A549 (cell line): ENCODE measurements around the gene APP. TPM values are rescaled to one million over a fixed set of nuclear protein-coding genes. Genes with fewer than 3 reads are reported as not detected.

Experiments used
- ATAC-seq, 2 experiments: fragments of 200-7000 bp in 1 of 2; fragments of >200 bp in 1 of 2; cut with Nextera tagmentation in 1 of 2; cut with Tn5 transposase in 1 of 2; 3 replicates each; pipeline versions ENCODE4 v1.8.0 to v1.9.1; 2018 to 2020; ENCODE audit warnings: mild to moderate bottlenecking in 1 of 2, moderate library complexity in 1 of 2
- CTCF ChIA-PET: fragments of 300-600 bp; sonication (Branson Sonifier 250); formaldehyde crosslinking; extraction: SDS; loops from one replicate; lab custom pipeline; 2021; ENCODE audit warnings: antibody characterized with exemption, inconsistent platforms; lab: Yijun Ruan, JAX
- POLR2A ChIA-PET: fragments of 350-600 bp; formaldehyde crosslinking; extraction: SDS; loops from one replicate; lab custom pipeline; 2021; ENCODE audit warnings: antibody characterized with exemption, inconsistent platforms; lab: Yijun Ruan, JAX
- DNase-seq, 2 experiments: peaks; one replicate each; pipeline versions ENCODE4 v3.0.0 to v3.0.0-alpha.2; 2011 to 2016; ENCODE audit warnings: low read depth in 1 of 2, low spot score in 1 of 2
- FAIRE-seq: peaks from 2 replicates; lab custom pipeline; 2011; peaks lifted over from hg19 to GRCh38; lab: Jason Lieb, UNC
- H3K27ac ChIP-seq, 2 experiments: fragments of >200 bp; sonication (Bioruptor Twin); formaldehyde crosslinking; 3 replicates each; pipeline ENCODE4 v1.5.1; 2016 to 2017
- H3K4me1 ChIP-seq: fragments of >200 bp; sonication (Bioruptor Twin); formaldehyde crosslinking; 3 replicates; pipeline ENCODE4 v1.6.1; 2016
- H3K4me2 ChIP-seq: fragments of >200 bp; sonication (Bioruptor Twin); formaldehyde crosslinking; 3 replicates; pipeline ENCODE4 v1.6.1; 2016
- H3K4me3 ChIP-seq: fragments of >200 bp; sonication (Bioruptor Twin); formaldehyde crosslinking; 3 replicates; pipeline ENCODE4 v1.5.1; 2016
- H3K9me3 ChIP-seq: fragments of >200 bp; sonication (Bioruptor Twin); formaldehyde crosslinking; 3 replicates; pipeline ENCODE4 v1.6.1; 2016
- CBX2 ChIP-seq: fragments of 200-600 bp; sonication (generic); IDR thresholded peaks from 2 replicates; pipeline ENCODE4 v1.6.1; 2016; ENCODE audit warnings: low read depth, mild to moderate bottlenecking, borderline replicate concordance
- CEBPB ChIP-seq, 2 experiments: fragments of >200 bp in 1 of 2; sonication (Bioruptor Twin) in 1 of 2; formaldehyde crosslinking in 1 of 2; IDR thresholded peaks; 2 replicates each; pipeline ENCODE4 v1.6.1; 2012 to 2016
- CHD2 ChIP-seq: fragments of 150-350 bp; IDR thresholded peaks from 2 replicates; pipeline ENCODE4 v1.6.1; 2014; ENCODE audit warnings: low read length; ENCODE audit not compliant: partially characterized antibody
- CTCF ChIP-seq: fragments of >200 bp; sonication (Bioruptor Twin); formaldehyde crosslinking; IDR thresholded peaks from 3 replicates; pipeline ENCODE4 v1.5.1; 2016
- EHMT2 ChIP-seq: fragments of 200-600 bp; sonication (generic); IDR thresholded peaks from 2 replicates; pipeline ENCODE4 v1.6.1; 2016; ENCODE audit warnings: antibody characterized with exemption, low read depth, mild to moderate bottlenecking, moderate library complexity
- EP300 ChIP-seq, 2 experiments: fragments of >200 bp; sonication (Bioruptor Twin); formaldehyde crosslinking; IDR thresholded peaks; 2 replicates in 1 of 2; 3 replicates in 1 of 2; pipeline ENCODE4 v1.6.1; 2016 to 2017
- ESRRA ChIP-seq: fragments of 150-350 bp; IDR thresholded peaks from 2 replicates; pipeline ENCODE4 v1.6.1; 2014; ENCODE audit warnings: mild to moderate bottlenecking, low read length, borderline replicate concordance
- FOSB ChIP-seq: fragments of 250-450 bp; sonication (Bioruptor Pico); IDR thresholded peaks from 2 replicates; pipeline ENCODE4 v1.5.0; 2020; ENCODE audit warnings: mild to moderate bottlenecking, moderate library complexity
- FOXS1 ChIP-seq: fragments of 250-450 bp; sonication (Bioruptor Pico); IDR thresholded peaks from 2 replicates; pipeline ENCODE4 v1.5.0; 2020; ENCODE audit warnings: mild to moderate bottlenecking, moderate library complexity
- GATA3 ChIP-seq: IDR thresholded peaks from 2 replicates; pipeline ENCODE4 v1.6.1; 2012; ENCODE audit warnings: borderline replicate concordance
- HOXB13 ChIP-seq: fragments of 250-450 bp; sonication (Bioruptor Pico); IDR thresholded peaks from 2 replicates; pipeline ENCODE4 v1.5.0; 2020; ENCODE audit warnings: low read depth, mild to moderate bottlenecking, moderate library complexity
- HOXB5 ChIP-seq: fragments of 250-450 bp; sonication (Bioruptor Pico); IDR thresholded peaks from 2 replicates; pipeline ENCODE4 v1.5.0; 2020; ENCODE audit warnings: mild to moderate bottlenecking, moderate library complexity
- JUN ChIP-seq, 2 experiments: fragments of >200 bp; sonication (Bioruptor Twin); formaldehyde crosslinking; IDR thresholded peaks; 2 replicates in 1 of 2; 3 replicates in 1 of 2; pipeline ENCODE4 v1.6.1; 2016 to 2017
- JUNB ChIP-seq: fragments of >200 bp; sonication (Bioruptor Twin); formaldehyde crosslinking; IDR thresholded peaks from 2 replicates; pipeline ENCODE4 v1.6.1; 2016
- KDM5A ChIP-seq: fragments of 200-600 bp; sonication (generic); IDR thresholded peaks from 2 replicates; pipeline ENCODE4 v1.6.1; 2016; ENCODE audit warnings: antibody characterized with exemption, mild to moderate bottlenecking
- MAFK ChIP-seq: fragments of 450-650 bp; IDR thresholded peaks from 2 replicates; pipeline ENCODE4 v1.6.1; 2014; ENCODE audit not compliant: partially characterized antibody
- NPAS2 ChIP-seq: fragments of 250-450 bp; sonication (Bioruptor Pico); IDR thresholded peaks from 2 replicates; pipeline ENCODE4 v1.8.0; 2022; ENCODE audit warnings: mild to moderate bottlenecking, moderate library complexity, borderline replicate concordance
- NR3C1 ChIP-seq: fragments of >200 bp; sonication (Bioruptor Twin); formaldehyde crosslinking; IDR thresholded peaks from 3 replicates; pipeline ENCODE4 v1.6.1; 2017
- POLR2A ChIP-seq: IDR thresholded peaks from 2 replicates; pipeline ENCODE4 v1.6.1; 2012; ENCODE audit warnings: mild to moderate bottlenecking, low read length
- RNF2 ChIP-seq: fragments of 200-600 bp; sonication (generic); IDR thresholded peaks from 2 replicates; pipeline ENCODE4 v1.6.1; 2016; ENCODE audit warnings: low read depth, mild to moderate bottlenecking, antibody characterized with exemption, moderate library complexity, borderline replicate concordance
- SMC3 ChIP-seq: fragments of >200 bp; sonication (Bioruptor Twin); formaldehyde crosslinking; IDR thresholded peaks from 3 replicates; pipeline ENCODE4 v1.6.1; 2018; ENCODE audit warnings: inconsistent platforms
- ZC3H11A ChIP-seq: fragments of 450-650 bp; IDR thresholded peaks from 2 replicates; pipeline ENCODE4 v1.6.1; 2014; ENCODE audit warnings: antibody characterized with exemption, mild to moderate bottlenecking
- ZFP36 ChIP-seq: fragments of 450-650 bp; IDR thresholded peaks from 2 replicates; pipeline ENCODE4 v1.6.1; 2014; ENCODE audit warnings: borderline replicate concordance; ENCODE audit not compliant: partially characterized antibody
- ZSCAN20 ChIP-seq: fragments of 250-450 bp; sonication (Bioruptor Pico); IDR thresholded peaks from 2 replicates; pipeline ENCODE4 v1.8.0; 2022; ENCODE audit warnings: mild to moderate bottlenecking, moderate library complexity
- WGBS: methylation state at CpG from one replicate; pipeline ENCODE4 v1.1.6; 2017; ENCODE audit errors: missing lambda C conversion rate; 5-methylcytosine and 5-hydroxymethylcytosine counted together
- polyA plus RNA-seq, 4 experiments: library from polyadenylated mRNA; depleted of rRNA in 3 of 4; stranded (reverse); fragments of >200 nt; fragmentation: RNase III in 1 of 4; extraction: RNeasy Plus Mini Kit Qiagen cat#74134 plus additional on column Dnase treatment in 1 of 4; gene quantifications; 2 replicates in 3 of 4; 3 replicates in 1 of 4; pipeline ENCODE4 v1.2.3, GENCODE V29; 2011 to 2017
- TF ChIP-seq, protein P1 (sequence below): IDR thresholded peaks from 2 replicates; pipeline ENCODE4 v1.6.1; 2012; ENCODE audit warnings: low read depth, borderline replicate concordance
- TF ChIP-seq, protein P2 (sequence below): IDR thresholded peaks from 2 replicates; pipeline ENCODE4 v1.6.1; 2012
- TF ChIP-seq, protein P3 (sequence below): fragments of 200-600 bp; sonication (generic); IDR thresholded peaks from 2 replicates; pipeline ENCODE4 v1.6.1; 2016; ENCODE audit warnings: antibody characterized with exemption, mild to moderate bottlenecking, moderate library complexity

APP gene
- polyA plus RNA-seq, 2 of the 4 experiments (the other 2 are of a cell fraction), result 540 to 565 TPM

- no peak overlapping the region for H3K27ac ChIP-seq
- ATAC-seq, result no peak
- POLR2A ChIA-PET, result no interaction called here
- H3K9me3 ChIP-seq, result peaks cover 4% of the 10 kb centered on the region; the same call in 1 of the 3 replicates
- FAIRE-seq, result no peak
- no peak for DNase-seq
- TF ChIP-seq EP300 (IDR thresholded peaks at IDR 0.05) (no peak), POLR2A (no peak), ZSCAN20 (CRISPR knock-in tag) (no peak), SMC3 (no peak), MAFK (no peak), CEBPB (IDR thresholded peaks at IDR 0.05) (no peak), ZFP36 (no peak), NPAS2 (CRISPR knock-in tag) (no peak), HOXB5 (CRISPR knock-in tag) (no peak), GATA3 (no peak)
- whole genome bisulfite sequencing, result 89% methylated on average over 7 of the region's 7 CpGs
- no peaks in the 10 kb centered on the region for H3K4me1 ChIP-seq
- CTCF ChIA-PET, result no interaction called here
- H3K4me3 ChIP-seq, result no peak overlapping the region
- H3K4me2 ChIP-seq, result no peak overlapping the region
Measured at GRCh38 chr21:25944082-25944481, 226.5 kb downstream of the APP start.

DNA sequence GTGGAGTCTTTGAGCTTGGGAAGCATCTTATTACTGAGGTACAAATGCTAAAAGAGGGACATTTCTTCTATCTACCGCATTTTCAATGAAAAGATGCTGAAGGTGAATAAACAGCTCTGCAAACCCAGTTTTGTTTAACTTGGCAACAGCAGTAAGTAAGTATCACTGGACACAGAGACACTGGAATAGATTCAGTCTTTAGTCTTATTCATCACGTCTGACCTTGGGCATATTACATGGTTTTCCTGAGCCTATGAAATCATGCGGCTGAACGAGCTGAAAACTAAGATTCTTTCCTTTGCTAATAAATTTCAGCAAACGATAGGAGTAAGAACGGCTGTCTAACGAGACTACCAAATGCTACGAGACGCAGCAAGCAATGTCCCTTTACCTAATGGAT is 228.4 kb downstream of the APP start:
- Histone ChIP-seq H3K4me2 (no peak overlapping the region), H3K27ac (no peak overlapping the region), H3K9me3 (peaks cover 4% of the 10 kb centered on the region; the same call in 1 of the 3 replicates), H3K4me3 (no peak overlapping the region), H3K4me1 (peaks cover 9% of the 10 kb centered on the region; the same call in 1 of the 3 replicates)
- no peak for TF ChIP-seq FOSB (CRISPR knock-in tag)
- TF ChIP-seq HOXB13 (CRISPR knock-in tag), result no peak
- TF ChIP-seq CHD2, result no peak
- TF ChIP-seq JUN (IDR thresholded peaks at IDR 0.05), result no peak
- TF ChIP-seq CTCF, result no peak
- TF ChIP-seq ESRRA, result no peak
- no peak for TF ChIP-seq JUNB
- no peak for TF ChIP-seq FOXS1 (CRISPR knock-in tag)
- TF ChIP-seq KDM5A, result no peak
- TF ChIP-seq RNF2, result no peak
- no peak for TF ChIP-seq MAFK
- TF ChIP-seq ZC3H11A, result no peak
- TF ChIP-seq, protein P1, sequence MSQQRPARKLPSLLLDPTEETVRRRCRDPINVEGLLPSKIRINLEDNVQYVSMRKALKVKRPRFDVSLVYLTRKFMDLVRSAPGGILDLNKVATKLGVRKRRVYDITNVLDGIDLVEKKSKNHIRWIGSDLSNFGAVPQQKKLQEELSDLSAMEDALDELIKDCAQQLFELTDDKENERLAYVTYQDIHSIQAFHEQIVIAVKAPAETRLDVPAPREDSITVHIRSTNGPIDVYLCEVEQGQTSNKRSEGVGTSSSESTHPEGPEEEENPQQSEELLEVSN, result no peak
- no peak for TF ChIP-seq EHMT2
- TF ChIP-seq, protein P2, sequence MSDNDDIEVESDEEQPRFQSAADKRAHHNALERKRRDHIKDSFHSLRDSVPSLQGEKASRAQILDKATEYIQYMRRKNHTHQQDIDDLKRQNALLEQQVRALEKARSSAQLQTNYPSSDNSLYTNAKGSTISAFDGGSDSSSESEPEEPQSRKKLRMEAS, result no peak
- no peak for TF ChIP-seq CBX2
- TF ChIP-seq, protein P3, sequence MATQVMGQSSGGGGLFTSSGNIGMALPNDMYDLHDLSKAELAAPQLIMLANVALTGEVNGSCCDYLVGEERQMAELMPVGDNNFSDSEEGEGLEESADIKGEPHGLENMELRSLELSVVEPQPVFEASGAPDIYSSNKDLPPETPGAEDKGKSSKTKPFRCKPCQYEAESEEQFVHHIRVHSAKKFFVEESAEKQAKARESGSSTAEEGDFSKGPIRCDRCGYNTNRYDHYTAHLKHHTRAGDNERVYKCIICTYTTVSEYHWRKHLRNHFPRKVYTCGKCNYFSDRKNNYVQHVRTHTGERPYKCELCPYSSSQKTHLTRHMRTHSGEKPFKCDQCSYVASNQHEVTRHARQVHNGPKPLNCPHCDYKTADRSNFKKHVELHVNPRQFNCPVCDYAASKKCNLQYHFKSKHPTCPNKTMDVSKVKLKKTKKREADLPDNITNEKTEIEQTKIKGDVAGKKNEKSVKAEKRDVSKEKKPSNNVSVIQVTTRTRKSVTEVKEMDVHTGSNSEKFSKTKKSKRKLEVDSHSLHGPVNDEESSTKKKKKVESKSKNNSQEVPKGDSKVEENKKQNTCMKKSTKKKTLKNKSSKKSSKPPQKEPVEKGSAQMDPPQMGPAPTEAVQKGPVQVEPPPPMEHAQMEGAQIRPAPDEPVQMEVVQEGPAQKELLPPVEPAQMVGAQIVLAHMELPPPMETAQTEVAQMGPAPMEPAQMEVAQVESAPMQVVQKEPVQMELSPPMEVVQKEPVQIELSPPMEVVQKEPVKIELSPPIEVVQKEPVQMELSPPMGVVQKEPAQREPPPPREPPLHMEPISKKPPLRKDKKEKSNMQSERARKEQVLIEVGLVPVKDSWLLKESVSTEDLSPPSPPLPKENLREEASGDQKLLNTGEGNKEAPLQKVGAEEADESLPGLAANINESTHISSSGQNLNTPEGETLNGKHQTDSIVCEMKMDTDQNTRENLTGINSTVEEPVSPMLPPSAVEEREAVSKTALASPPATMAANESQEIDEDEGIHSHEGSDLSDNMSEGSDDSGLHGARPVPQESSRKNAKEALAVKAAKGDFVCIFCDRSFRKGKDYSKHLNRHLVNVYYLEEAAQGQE, result no peak
- TF ChIP-seq NR3C1, result no peak
- no peak for FAIRE-seq
- ChIA-PET CTCF (interaction anchor here (0.6 kb wide), 1 partner anchor 25 kb away, joined by 3 read pairs; no protein-coding TSS in a partner anchor), POLR2A (no interaction called here)
- 82% methylated on average over 9 of the region's 9 CpGs for WGBS
- ATAC-seq, result no peak
- no peak for DNase-seq
